Measurements from ENCODE around the gene PSEN2.

Gene PSEN2

GRCh38 chr1:226893936-226894335 is 23.5 kb downstream of the PSEN2 start:
- Histone ChIP-seq H3K36me3 (no peaks in the 10 kb centered on the region), H3K27ac (no peak overlapping the region), H3K27me3 (ENCODE audit: insufficient read depth, low read depth, severe bottlenecking) (no peaks in the 10 kb centered on the region), H3K4me3 (ENCODE audit: low read depth, low read length) (no peak overlapping the region), H3K9me3 (ENCODE audit: severe bottlenecking) (no peaks in the 10 kb centered on the region)
- DNase-seq: no peak
- TF ChIP-seq CTCF (IDR thresholded peaks at IDR 0.05; ENCODE audit: low read depth, low read length): no peak

DNA sequence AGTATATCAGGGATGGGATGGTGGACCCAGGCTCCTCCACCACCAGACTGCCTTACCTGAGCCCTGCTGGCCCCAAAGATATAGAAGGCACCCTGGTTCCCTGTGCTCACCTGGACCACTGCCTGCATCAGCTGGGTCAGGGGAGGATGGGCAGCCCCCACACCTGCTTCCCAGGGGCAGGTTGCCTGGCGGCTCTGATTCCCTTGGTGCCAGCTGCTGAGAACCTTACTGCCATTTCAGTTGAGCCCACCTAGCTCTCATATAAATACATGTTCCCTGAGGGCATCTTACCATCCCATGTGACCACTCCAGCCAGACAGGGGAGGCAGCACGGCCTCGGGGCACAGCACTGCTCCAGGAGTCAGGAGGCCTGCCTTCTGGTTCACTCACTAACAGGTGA is 24.4 kb downstream of the PSEN2 start:
- Histone ChIP-seq H3K27ac (no peak overlapping the region), H3K9me3 (ENCODE audit: severe bottlenecking) (no peaks in the 10 kb centered on the region), H3K4me3 (ENCODE audit: low read depth, low read length) (no peak overlapping the region), H3K27me3 (ENCODE audit: insufficient read depth, low read depth, severe bottlenecking) (no peaks in the 10 kb centered on the region), H3K36me3 (no peaks in the 10 kb centered on the region)
- no peak for DNase-seq
- no peak for TF ChIP-seq CTCF (IDR thresholded peaks at IDR 0.05; ENCODE audit: low read depth, low read length)

- TF ChIP-seq CTCF (IDR thresholded peaks at IDR 0.05; ENCODE audit: low read depth, low read length): no peak
- no peaks in the 10 kb centered on the region for H3K27me3 ChIP-seq (ENCODE audit: insufficient read depth, low read depth, severe bottlenecking)
- DNase-seq: no peak
- no peak overlapping the region for H3K4me3 ChIP-seq (ENCODE audit: low read depth, low read length)
- no peak overlapping the region for H3K27ac ChIP-seq
- no peaks in the 10 kb centered on the region for H3K36me3 ChIP-seq
- H3K9me3 ChIP-seq (ENCODE audit: severe bottlenecking): no peaks in the 10 kb centered on the region
Measured at GRCh38 chr1:226895644-226896043, 25.2 kb downstream of the PSEN2 start.

DNA sequence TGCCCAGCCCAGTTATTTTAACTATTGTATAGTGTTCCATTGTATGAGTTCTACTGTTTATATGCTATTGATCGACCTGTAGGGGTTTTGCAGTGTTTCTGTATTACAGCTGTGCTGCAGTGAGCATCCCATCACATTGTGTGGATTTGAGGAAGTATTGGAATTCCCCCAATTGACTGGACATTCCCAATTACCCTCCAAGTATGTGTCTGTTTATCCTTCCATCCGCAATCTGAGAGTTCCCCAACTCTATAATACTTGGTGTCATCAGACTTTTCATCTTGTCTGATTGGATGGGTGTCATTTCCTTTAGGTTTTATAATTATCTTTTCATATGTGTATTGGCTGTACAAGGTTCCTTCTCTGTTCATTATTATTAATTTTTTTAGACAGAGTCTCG is 27.8 kb downstream of the PSEN2 start:
- Histone ChIP-seq H3K27me3 (ENCODE audit: insufficient read depth, low read depth, severe bottlenecking) (no peaks in the 10 kb centered on the region), H3K27ac (no peak overlapping the region), H3K9me3 (ENCODE audit: severe bottlenecking) (no peaks in the 10 kb centered on the region), H3K4me3 (ENCODE audit: low read depth, low read length) (no peak overlapping the region), H3K36me3 (no peaks in the 10 kb centered on the region)
- TF ChIP-seq CTCF (IDR thresholded peaks at IDR 0.05; ENCODE audit: low read depth, low read length): no peak
- no peak for DNase-seq

DNA sequence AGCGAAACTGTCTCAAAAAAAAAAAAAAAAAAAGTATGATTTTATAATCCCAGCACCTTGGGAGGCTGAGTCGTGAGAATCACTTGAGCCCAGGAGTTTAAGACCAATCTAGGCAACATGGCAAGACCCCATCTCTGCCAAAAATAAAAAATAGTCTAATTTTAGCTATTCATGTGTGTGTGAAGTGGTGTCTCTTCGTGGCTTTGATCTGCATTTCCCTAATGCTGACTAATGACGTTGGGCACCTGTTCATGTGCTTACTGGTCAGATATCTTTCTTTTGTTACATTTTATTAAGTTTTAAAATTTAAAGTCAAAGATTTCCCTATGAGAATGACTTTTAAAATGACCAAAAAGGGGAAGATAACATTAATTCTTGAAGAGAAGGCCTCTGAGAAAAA is 31.0 kb downstream of the PSEN2 start:
- Histone ChIP-seq H3K36me3 (no peaks in the 10 kb centered on the region), H3K4me3 (ENCODE audit: low read depth, low read length) (no peak overlapping the region), H3K27me3 (ENCODE audit: insufficient read depth, low read depth, severe bottlenecking) (no peaks in the 10 kb centered on the region), H3K9me3 (ENCODE audit: severe bottlenecking) (no peaks in the 10 kb centered on the region), H3K27ac (no peak overlapping the region)
- DNase-seq: no peak
- no peak for TF ChIP-seq CTCF (IDR thresholded peaks at IDR 0.05; ENCODE audit: low read depth, low read length)

GRCh38 chr1:226902601-226903000 is 32.2 kb downstream of the PSEN2 start:
- no peaks in the 10 kb centered on the region for H3K36me3 ChIP-seq
- no peak overlapping the region for H3K27ac ChIP-seq
- H3K27me3 ChIP-seq (ENCODE audit: insufficient read depth, low read depth, severe bottlenecking): no peaks in the 10 kb centered on the region
- H3K9me3 ChIP-seq (ENCODE audit: severe bottlenecking): no peaks in the 10 kb centered on the region
- TF ChIP-seq CTCF (IDR thresholded peaks at IDR 0.05; ENCODE audit: low read depth, low read length): no peak
- no peak overlapping the region for H3K4me3 ChIP-seq (ENCODE audit: low read depth, low read length)
- no peak for DNase-seq
